ENCODE data around the gene GRIN1.
"Not testable (repeated sequence)": the region's sequence is repeated elsewhere in the genome, so short reads cannot be mapped to it uniquely, and the experiment has no call there.

GRIN1 gene

GRCh38 chr9:137128862-137129455, 10.0 kb upstream of the GRIN1 start:
- peak; percentile 36 for DNase-seq (ENCODE audit: low read depth)

DNA sequence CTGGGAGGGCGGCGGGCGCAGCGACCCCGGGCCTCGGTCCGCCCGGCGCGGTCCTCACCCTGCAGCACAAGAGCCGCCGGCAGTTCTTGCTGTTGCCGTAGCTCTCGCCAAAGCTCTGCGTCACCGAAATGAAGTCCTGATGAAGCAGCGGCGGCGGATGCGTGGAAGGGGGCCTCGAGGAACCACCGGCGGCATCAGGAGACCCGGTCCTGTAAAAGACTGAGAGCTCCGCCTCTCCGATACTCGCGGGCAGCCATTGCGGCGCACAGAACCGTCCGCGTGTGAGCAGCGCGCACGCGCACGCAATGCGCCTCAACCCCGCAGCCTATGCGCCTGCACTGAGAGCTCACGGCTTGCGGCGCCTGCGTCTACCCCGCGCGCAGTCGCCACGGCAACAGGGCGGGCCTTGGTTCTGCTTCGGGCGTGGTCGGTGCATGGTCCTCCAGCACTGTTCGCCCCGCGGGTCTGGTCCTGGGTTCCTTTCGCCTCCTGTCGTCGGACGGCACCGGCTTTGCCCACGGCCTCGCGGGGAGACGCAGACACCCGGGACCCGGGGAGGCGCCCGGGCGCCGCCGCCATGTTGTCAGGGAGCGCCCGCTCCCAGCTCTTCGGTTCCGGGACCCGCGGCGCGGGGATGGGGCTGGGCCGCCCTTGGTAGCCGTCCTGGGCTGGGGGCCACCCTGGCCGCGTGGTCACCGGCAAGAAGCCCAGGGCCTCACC, 9.3 kb upstream of the GRIN1 start:
- DNase-seq (ENCODE audit: low read depth) = peak; percentile 92

DNA sequence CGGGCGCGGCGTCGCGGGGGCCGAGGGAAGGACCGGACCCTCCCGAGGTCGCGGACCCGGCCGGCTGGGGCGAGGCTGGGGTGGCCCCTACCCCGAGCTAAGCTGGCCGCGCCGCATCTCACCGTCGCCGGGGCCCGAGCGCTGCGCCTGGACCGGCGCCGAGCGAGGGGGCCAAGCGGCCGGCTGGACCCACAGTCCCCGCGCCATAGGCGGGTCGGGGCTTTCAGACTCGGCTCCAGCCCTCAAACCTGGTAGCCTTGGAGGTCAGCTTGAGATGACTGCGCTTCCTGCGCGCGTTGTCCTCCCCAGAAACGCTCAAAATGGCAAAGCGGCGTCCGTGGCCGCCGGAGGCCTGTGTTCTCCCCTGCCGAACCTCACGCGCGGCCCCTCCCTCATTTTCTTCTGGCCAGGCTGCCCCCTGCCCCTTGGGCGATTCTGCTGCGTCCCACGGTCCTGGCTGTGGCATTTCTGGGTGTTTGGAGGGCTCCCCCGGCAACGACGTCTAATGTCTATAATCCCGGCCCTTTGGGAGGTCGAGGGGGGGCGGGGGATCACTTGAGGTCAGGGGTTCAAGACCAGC, 8.7 kb upstream of the GRIN1 start:
- peak; percentile 33 for DNase-seq (ENCODE audit: low read depth)

DNA sequence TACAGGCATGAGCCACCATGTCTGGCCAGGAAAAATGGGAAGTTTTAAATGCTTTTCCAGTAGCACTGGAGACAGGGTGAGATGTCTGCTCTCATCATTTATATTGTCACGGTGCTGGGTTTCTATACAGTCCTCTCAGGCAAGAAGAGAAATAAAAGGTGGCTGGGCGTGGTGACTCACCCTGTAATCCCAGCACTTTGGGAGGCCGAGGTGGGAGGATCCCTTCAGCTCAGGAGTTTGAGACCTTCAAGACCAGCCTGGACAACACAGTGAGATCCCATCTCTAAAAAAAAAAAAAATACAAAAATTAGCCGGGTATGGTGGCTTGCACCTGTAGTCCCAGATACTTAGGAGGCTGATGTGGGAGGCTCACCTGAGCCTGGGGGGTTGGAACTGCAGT, 4.8 kb upstream of the GRIN1 start:
- DNase-seq (ENCODE audit: low read depth) = no peak

DNA sequence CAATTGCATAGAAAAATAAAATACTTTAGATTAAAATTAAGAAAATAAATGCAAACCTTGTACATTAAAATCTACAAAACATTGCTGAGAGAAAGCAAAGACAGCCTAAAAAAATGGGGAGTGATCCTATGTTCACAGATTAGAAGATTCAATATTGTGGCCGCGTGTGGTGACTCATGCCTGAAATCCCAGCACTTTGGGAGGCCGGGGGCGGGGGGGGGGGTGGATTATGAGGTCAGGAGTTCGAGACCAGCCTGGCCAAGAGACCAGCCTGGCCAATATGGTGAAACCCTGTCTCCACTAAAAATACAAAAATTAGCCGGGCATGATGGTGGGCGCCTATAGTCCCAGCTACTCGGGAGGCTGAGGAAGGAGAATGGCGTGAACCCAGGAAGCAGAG, 3.8 kb upstream of the GRIN1 start:
- not testable (repeated sequence) for DNase-seq (ENCODE audit: low read depth)

GRCh38 chr9:137136261-137136880, 2.6 kb upstream of the GRIN1 start:
- no peak for DNase-seq (ENCODE audit: low read depth)

GRCh38 chr9:137136881-137137607, 1.9 kb upstream of the GRIN1 start:
- no peak for DNase-seq (ENCODE audit: low read depth)

DNA sequence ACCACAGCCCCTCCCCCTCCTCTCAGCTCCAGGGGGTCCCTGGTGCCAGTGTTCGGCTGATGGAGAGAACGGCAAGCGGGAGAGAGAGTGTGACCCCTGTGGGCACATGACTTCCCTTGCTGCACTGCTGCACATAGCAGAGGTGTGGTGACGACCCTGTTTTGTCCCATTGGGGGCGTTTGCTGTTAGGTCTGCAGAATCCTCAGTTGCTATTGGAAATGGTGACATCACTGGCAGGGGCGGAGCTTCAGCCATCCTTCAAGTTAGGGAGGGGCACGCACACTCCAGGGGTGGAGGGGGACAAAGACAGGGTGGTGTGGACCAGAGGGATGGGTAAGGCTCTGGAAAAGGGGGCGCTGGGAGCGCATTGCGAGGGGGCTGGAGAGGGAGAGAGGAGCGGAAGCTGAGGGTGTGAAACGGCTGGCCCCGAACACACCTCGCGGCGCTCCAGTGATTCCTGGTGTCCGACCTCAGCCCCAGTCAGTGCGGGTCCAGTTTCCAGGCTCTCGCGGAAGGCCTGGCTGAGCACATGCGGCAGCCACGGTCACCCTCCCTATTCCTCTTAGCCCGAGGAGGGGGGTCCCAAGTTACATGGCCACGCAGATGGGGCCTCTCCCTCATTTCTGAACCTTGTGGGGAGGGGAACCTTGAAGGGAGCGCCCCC, 764 bp upstream of the GRIN1 start:
- no peak for DNase-seq (ENCODE audit: low read depth)

GRCh38 chr9:137139468-137140150, 655 bp downstream of the GRIN1 start:
- no peak for DNase-seq (ENCODE audit: low read depth)

DNA sequence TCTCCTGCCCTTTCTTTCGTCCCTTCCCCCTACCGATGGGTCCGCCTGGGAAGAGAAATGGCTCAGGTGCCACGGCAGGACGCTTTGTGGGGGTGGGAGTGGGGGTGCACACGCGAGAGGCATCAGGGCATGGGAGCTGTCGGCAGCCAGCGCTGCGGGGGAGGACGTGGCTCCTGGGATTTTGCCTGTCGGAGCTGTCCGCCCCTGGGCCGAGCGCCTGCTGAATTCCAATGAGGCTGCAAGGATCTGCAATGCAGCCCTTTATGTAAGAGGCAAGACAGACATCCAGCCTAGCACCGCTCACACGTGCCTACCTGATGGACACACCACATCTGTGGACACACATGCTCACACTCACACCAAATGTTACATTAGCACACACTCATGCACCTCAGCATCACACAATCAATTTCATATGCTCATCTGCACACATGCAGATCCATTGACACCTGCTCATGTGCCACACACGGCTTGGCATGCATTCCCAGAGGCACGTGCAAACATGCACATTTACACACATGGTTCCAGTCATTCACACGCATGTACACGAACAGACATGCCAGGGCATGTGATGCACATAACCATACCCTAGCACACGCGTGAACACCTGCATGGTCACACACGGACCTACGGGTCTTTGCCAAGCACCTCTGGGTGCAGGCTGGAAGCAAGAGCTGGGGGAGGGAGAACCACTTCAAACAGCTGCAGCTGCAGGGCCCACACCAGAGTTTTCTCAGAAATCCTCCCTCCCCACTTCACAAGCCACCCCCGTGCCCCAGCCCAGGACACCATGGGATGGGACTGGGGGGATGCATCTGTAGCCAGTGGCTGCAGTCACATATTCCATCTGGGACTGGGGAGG, 1.4 kb downstream of the GRIN1 start:
- no peak for DNase-seq (ENCODE audit: low read depth)

- DNase-seq (ENCODE audit: low read depth) = no peak
Measured at GRCh38 chr9:137141050-137141810, 2.3 kb downstream of the GRIN1 start.

GRCh38 chr9:137141976-137142936, 3.3 kb downstream of the GRIN1 start:
- no peak for DNase-seq (ENCODE audit: low read depth)

DNA sequence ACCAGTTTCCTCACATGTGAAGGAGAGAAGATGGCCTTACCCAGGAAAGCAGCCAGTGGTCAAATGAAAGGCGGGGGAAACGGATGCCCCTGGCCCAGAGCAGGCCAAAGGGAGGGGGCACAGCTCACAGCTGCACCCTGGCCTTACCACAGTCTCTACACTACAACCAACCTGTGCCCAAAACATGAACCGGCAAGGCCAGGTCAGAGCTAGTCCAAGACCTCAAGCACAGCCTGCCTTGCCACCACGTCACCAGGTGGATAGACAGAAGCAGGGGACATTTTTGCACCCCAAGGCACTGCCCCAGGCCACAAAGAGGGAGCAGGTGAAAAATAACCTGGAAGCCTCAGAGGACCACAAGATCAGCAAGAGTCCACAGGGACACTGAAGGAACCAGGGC, 4.5 kb downstream of the GRIN1 start:
- DNase-seq (ENCODE audit: low read depth) = no peak

GRCh38 chr9:137145731-137146526, 7.0 kb downstream of the GRIN1 start:
- DNase-seq (ENCODE audit: low read depth) = no peak

DNA sequence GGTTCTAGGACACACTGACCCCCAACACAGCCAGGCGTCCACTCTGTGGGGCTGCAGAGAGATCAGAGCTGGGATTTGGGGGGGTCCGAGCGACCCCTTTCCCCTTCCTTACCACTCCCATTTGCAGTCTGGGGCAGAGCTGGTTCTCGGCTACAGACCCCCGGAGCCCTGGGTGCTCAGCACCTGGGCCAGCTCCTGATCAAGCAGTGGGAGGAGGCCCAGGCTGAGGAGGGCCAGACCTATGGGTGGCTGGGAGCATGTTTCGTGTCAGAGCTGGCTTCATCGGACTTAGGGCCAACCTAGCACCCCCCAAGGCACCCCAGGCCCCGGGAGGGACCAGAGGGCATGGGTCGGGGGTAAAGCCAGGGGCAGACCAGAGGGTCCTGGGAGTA, 7.6 kb downstream of the GRIN1 start:
- DNase-seq (ENCODE audit: low read depth) = no peak

DNA sequence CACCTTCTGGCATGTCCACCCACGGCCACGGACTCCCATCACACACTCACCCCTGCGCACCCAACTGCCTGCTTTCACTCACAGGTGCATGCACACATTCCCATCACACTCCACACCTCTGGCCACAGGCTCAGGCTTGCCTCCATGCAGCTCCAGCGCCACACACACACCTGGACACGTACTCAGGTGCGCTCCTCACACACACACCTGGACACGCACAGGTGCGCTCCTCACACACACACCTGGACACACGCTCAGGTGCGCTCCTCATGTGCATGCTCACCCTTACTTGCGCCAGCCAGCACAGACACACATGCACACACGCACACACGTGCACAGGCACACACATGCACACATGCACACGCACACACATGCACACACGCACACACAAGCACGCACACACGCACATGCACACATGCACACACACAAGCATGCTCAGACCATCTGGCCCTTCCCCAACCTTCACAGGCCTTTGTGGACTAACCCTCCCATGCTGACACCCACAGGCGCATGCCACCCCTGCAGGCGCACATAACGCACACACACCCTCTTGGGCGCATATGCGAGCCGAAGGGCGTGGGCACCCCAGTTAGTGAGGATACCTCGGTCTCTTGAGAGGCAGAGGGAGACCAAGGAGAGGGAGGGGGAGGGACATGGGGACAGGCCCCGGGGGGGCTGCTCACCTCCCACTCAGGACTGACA, 8.3 kb downstream of the GRIN1 start:
- DNase-seq (ENCODE audit: low read depth) = no peak

- DNase-seq (ENCODE audit: low read depth) = no peak
Measured at GRCh38 chr9:137147793-137148160, 8.8 kb downstream of the GRIN1 start.
